CD4-positive, CD25-positive, alpha-beta regulatory T cell (primary cell): Measurements from ENCODE around the gene CCNY. TPM values are rescaled to one million over a fixed set of nuclear protein-coding genes. Genes with fewer than 3 reads are reported as not detected.
A peak's percentile ranks its signal among the peaks of the same experiment; 100 is the strongest.

Experiments used
- ATAC-seq, 2 donors: fragments of 150-1000 bp; cut with Tn5 transposase; one replicate each; pipeline ENCODE4 v1.10.0; 2021; ENCODE audit warnings: low read depth in 2 of 2, moderate number of reproducible peaks in 2 of 2, moderate library complexity in 1 of 2
- DNase-seq, 3 donors: peaks; one replicate each; pipeline versions ENCODE4 v3.0.0 to v3.0.0-alpha.2; 2012 to 2022; ENCODE audit warnings: mixed read lengths in 1 of 3
- H3K27ac ChIP-seq: one replicate; pipeline ENCODE4 v1.7.0; 2013; ENCODE audit warnings: mild to moderate bottlenecking, low read length; ENCODE audit not compliant: insufficient read depth, poor library complexity, severe bottlenecking
- H3K27me3 ChIP-seq: one replicate; pipeline ENCODE4 v1.7.0; 2013; ENCODE audit warnings: low read length; ENCODE audit not compliant: control insufficient read depth, insufficient read depth
- H3K36me3 ChIP-seq: one replicate; pipeline ENCODE4 v1.7.0; 2013; ENCODE audit warnings: mild to moderate bottlenecking, low read length, moderate library complexity; ENCODE audit not compliant: control insufficient read depth, insufficient read depth
- H3K4me1 ChIP-seq: 2 replicates; pipeline ENCODE4 v1.7.0; 2013; ENCODE audit warnings: mild to moderate bottlenecking, low read length; ENCODE audit not compliant: insufficient read depth, control insufficient read depth, poor library complexity, severe bottlenecking
- H3K4me3 ChIP-seq: one replicate; pipeline ENCODE4 v1.7.0; 2013; ENCODE audit warnings: low read depth, mild to moderate bottlenecking, low read length, moderate library complexity
- H3K9me3 ChIP-seq, 2 experiments: 1 replicate in 1 of 2; 2 replicates in 1 of 2; pipeline ENCODE4 v1.7.0; 2013; ENCODE audit warnings: low read length in 2 of 2, mild to moderate bottlenecking in 1 of 2, moderate library complexity in 1 of 2; ENCODE audit not compliant: control insufficient read depth in 2 of 2
- H3K27ac Mint-ChIP-seq, 3 donors: one replicate each; pipeline ENCODE4 v1.8.0; 2020 to 2022; ENCODE audit warnings: mild to moderate bottlenecking in 3 of 3, mixed read lengths in 3 of 3, moderate library complexity in 2 of 3
- H3K27me3 Mint-ChIP-seq: one replicate; pipeline ENCODE4 v1.8.0; 2022; ENCODE audit warnings: mild to moderate bottlenecking, mixed read lengths
- H3K36me3 Mint-ChIP-seq: one replicate; pipeline ENCODE4 v1.8.0; 2020; ENCODE audit warnings: mixed read lengths
- H3K4me1 Mint-ChIP-seq, 4 donors: one replicate each; pipeline ENCODE4 v1.8.0; 2020 to 2022; ENCODE audit warnings: mixed read lengths in 4 of 4, mild to moderate bottlenecking in 1 of 4
- H3K4me3 Mint-ChIP-seq, 4 donors: one replicate each; pipeline ENCODE4 v1.8.0; 2020 to 2022; ENCODE audit warnings: mild to moderate bottlenecking in 4 of 4, mixed read lengths in 4 of 4, moderate library complexity in 3 of 4
- H3K9me3 Mint-ChIP-seq, 7 donors: one replicate each; pipeline ENCODE4 v1.8.0; 2020 to 2022; ENCODE audit warnings: mixed read lengths in 7 of 7, mild to moderate bottlenecking in 3 of 7, moderate library complexity in 2 of 7
- polyA plus RNA-seq, 4 donors: library from polyadenylated mRNA; unstranded; fragments of 300-500 nt; fragmentation: Illumina TruSeq; gene quantifications; one replicate each; pipeline ENCODE4 v1.2.3, GENCODE V29; 2021
- total RNA-seq: library from RNA; stranded (reverse); gene quantifications from one replicate; pipeline ENCODE4 v1.2.3, GENCODE V29; 2022

Gene CCNY
- total RNA-seq: 58.3 TPM
- polyA plus RNA-seq: 10 to 100 TPM in 2 of 4 donors, 1 to 10 TPM in 2; 6.4 to 21.1 (median 9.8) TPM

- peak within 1 kb of the TSS; percentile 90 to 94 (median 92) for H3K4me3 Mint-ChIP-seq
- no peaks in the 10 kb centered on the region for H3K27me3 Mint-ChIP-seq
- H3K36me3 ChIP-seq: no peaks in the 10 kb centered on the region
Observed at GRCh38 chr10:35336084-35336831, at the start of gene CCNY. Gene CCNY, plus strand, starts transcription at chr10:35336509. Its CDS starts 545 bp downstream, at chr10:35337054.

GRCh38 chr10:35289198-35289597, 47.1 kb upstream of the CCNY start:
- H3K27ac ChIP-seq: no peak overlapping the region
- no peaks in the 10 kb centered on the region for H3K4me1 ChIP-seq
- Mint-ChIP-seq H3K27me3 (peaks cover 6% of the 10 kb centered on the region), H3K27ac (no peak overlapping the region), H3K9me3 (no peaks in the 10 kb centered on the region), H3K4me3 (no peak overlapping the region), H3K4me1 (no peaks in the 10 kb centered on the region), H3K36me3 (peaks cover 4% of the 10 kb centered on the region)
- no peaks in the 10 kb centered on the region for H3K36me3 ChIP-seq
- H3K9me3 ChIP-seq: no peaks in the 10 kb centered on the region
- DNase-seq (no peak), ATAC-seq (no peak)
- no peak overlapping the region for H3K4me3 ChIP-seq
- H3K27me3 ChIP-seq: no peaks in the 10 kb centered on the region

More at GRCh38 chr10:35336084-35336831, at the start of gene CCNY:
- Histone ChIP-seq H3K27ac (peak within 1 kb of the TSS; percentile 78), H3K4me3 (peak within 1 kb of the TSS; percentile 77), H3K4me1 (peaks cover 52% of the 10 kb centered on the region), H3K9me3 (no peaks in the 10 kb centered on the region), H3K27me3 (no peaks in the 10 kb centered on the region)
- ATAC-seq (peak; percentile 85 to 87), DNase-seq (peak; percentile 74 to 80 (median 75))
- H3K27ac Mint-ChIP-seq: peak within 1 kb of the TSS; percentile 80 to 97 (median 87)
- H3K4me1 Mint-ChIP-seq: peaks cover 45 to 78% (median 59%) of the 10 kb centered on the region in 4 donors
- peaks cover 10% of the 10 kb centered on the region for H3K36me3 Mint-ChIP-seq
- H3K9me3 Mint-ChIP-seq: no peaks in the 10 kb centered on the region

DNA sequence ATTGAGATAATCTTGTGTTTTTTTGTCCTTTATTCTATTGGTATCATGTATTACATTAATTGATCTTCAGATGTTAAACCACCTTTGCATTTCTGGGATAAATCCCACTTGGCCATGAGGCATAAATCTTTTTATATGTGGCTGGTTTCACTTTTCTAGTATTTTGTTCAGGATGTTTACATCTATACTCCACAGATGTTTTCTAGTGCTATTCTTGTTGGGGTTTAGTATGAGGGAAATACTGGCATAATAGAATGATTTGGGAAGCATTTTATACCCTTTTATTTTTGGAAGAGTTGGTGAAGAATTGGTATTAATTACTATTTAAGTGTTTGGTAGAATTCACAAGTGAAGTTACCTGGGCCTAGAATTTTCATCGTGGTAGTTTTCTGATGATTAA, 41.8 kb upstream of the CCNY start:
- no peak overlapping the region for H3K4me3 ChIP-seq
- H3K9me3 ChIP-seq: no peaks in the 10 kb centered on the region
- Mint-ChIP-seq H3K27ac (no peak overlapping the region), H3K9me3 (peaks cover 0 to 6% (median 0%) of the 10 kb centered on the region in 7 donors), H3K4me1 (no peaks in the 10 kb centered on the region), H3K36me3 (peaks cover 9% of the 10 kb centered on the region), H3K4me3 (no peak overlapping the region), H3K27me3 (peaks cover 17% of the 10 kb centered on the region)
- no peaks in the 10 kb centered on the region for H3K36me3 ChIP-seq
- DNase-seq: no peak
- H3K4me1 ChIP-seq: no peaks in the 10 kb centered on the region
- peaks cover 3% of the 10 kb centered on the region for H3K27me3 ChIP-seq
- no peak for ATAC-seq
- H3K27ac ChIP-seq: no peak overlapping the region

DNA sequence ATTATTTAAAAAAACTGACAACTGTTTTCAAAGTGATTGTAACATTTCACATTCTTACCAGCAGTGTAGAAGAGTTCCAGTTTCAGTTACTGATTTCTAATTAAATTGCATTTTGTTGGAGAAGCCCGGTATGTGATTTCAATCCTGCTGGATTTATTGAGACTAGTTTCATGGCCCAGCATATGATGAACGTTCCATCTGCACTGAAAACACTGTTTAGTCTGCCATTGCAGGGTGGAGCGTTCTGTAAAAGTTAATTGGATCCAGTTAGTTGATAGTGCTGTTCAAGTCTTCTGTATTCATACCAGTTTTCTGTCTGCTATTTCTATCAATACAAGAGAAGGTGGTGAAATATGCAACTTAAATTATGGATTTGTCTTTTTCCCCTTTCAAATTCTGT, 37.3 kb upstream of the CCNY start:
- Mint-ChIP-seq H3K27me3 (peaks cover 24% of the 10 kb centered on the region), H3K4me1 (peaks cover 0 to 4% (median 0%) of the 10 kb centered on the region in 4 donors), H3K4me3 (no peak overlapping the region), H3K9me3 (peaks cover 0 to 6% (median 0%) of the 10 kb centered on the region in 7 donors), H3K27ac (no peak overlapping the region), H3K36me3 (peaks cover 5% of the 10 kb centered on the region)
- no peak for ATAC-seq
- Histone ChIP-seq H3K4me3 (no peak overlapping the region), H3K9me3 (no peaks in the 10 kb centered on the region), H3K4me1 (no peaks in the 10 kb centered on the region), H3K27me3 (peaks cover 3% of the 10 kb centered on the region), H3K27ac (no peak overlapping the region), H3K36me3 (no peaks in the 10 kb centered on the region)
- DNase-seq: no peak

DNA sequence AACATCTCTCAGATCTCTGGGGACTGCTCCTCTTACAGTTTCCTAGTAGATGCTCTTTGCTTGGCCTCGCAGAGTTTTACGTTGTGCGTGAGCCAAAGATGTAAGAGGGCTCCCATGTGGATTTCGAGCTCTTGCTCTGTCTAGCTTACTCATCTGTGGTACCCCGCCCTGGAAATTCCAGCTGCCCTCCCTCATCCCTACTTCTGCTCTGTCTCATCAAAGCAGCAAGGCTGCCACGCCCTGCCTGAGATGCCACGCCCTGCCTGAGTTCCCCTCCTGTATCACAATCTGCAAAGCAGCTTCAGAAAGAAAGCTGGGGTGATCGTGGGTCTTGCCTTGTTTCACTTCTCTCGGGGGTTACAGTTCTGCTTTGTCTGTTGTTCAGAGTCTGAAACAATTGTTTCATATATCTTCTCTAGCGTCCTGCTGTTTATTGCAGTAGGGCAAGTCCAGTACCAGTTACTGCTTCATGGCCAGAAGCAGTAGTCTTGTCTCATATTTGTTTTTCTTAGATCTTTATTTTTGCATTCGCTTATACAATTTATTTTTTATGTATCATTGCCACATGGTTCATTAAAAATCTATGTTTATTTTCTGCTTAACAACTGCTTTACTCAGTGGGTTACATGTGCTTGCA, 36.1 kb upstream of the CCNY start:
- ATAC-seq (no peak), DNase-seq (no peak)
- Mint-ChIP-seq H3K27ac (no peak overlapping the region), H3K9me3 (peaks cover 0 to 6% (median 0%) of the 10 kb centered on the region in 7 donors), H3K36me3 (peaks cover 5% of the 10 kb centered on the region), H3K4me3 (no peak overlapping the region), H3K27me3 (peaks cover 17% of the 10 kb centered on the region), H3K4me1 (peaks cover 0 to 4% (median 0%) of the 10 kb centered on the region in 4 donors)
- peaks cover 3% of the 10 kb centered on the region for H3K27me3 ChIP-seq
- no peaks in the 10 kb centered on the region for H3K4me1 ChIP-seq
- no peaks in the 10 kb centered on the region for H3K36me3 ChIP-seq
- no peaks in the 10 kb centered on the region for H3K9me3 ChIP-seq
- no peak overlapping the region for H3K27ac ChIP-seq
- no peak overlapping the region for H3K4me3 ChIP-seq

DNA sequence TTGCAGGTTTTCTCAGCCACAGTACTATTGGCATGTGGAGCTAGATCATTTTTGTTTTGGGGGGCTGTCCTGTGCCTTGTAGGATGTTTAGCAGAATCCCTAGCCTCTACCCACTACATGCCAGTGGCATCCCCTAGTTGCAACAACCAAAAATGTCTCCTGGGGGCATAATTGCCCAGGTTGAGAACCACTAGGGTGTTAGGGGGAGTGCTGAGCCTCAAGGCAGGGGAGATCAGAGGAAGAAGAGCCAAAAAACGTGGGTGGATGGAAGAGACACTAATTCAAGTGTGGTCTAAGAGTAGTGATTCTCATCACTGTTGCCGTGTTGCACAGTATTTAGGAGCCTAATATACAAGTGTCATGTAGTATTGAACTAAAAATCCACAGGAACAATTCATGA, 31.7 kb upstream of the CCNY start:
- no peak for ATAC-seq
- H3K4me1 ChIP-seq: no peaks in the 10 kb centered on the region
- peaks cover 17% of the 10 kb centered on the region for H3K27me3 Mint-ChIP-seq

GRCh38 chr10:35306852-35307251, 29.5 kb upstream of the CCNY start:
- no peaks in the 10 kb centered on the region for H3K9me3 Mint-ChIP-seq
- peaks cover 18% of the 10 kb centered on the region for H3K27me3 Mint-ChIP-seq
- ATAC-seq (no peak), DNase-seq (no peak)
- no peak overlapping the region for H3K4me3 Mint-ChIP-seq
- Histone ChIP-seq H3K4me1 (no peaks in the 10 kb centered on the region), H3K27ac (no peak overlapping the region), H3K27me3 (no peaks in the 10 kb centered on the region), H3K36me3 (no peaks in the 10 kb centered on the region), H3K9me3 (no peaks in the 10 kb centered on the region), H3K4me3 (no peak overlapping the region)
- H3K36me3 Mint-ChIP-seq: no peaks in the 10 kb centered on the region
- H3K27ac Mint-ChIP-seq: no peak overlapping the region
- H3K4me1 Mint-ChIP-seq: no peaks in the 10 kb centered on the region

More for the DNA sequence above, 31.7 kb upstream of the CCNY start:
- Histone ChIP-seq H3K36me3 (no peaks in the 10 kb centered on the region), H3K27me3 (no peaks in the 10 kb centered on the region), H3K9me3 (no peaks in the 10 kb centered on the region), H3K4me3 (no peak overlapping the region), H3K27ac (no peak overlapping the region)
- Mint-ChIP-seq H3K36me3 (no peaks in the 10 kb centered on the region), H3K4me3 (no peak overlapping the region), H3K4me1 (peaks cover 0 to 4% (median 0%) of the 10 kb centered on the region in 4 donors), H3K9me3 (no peaks in the 10 kb centered on the region), H3K27ac (no peak overlapping the region)
- DNase-seq: no peak
